Sigmoid colon (tissue), 4 donors: Measurements from ENCODE around the gene VWA5B1.

Experiments used
- CTCF ChIP-seq, 4 experiments: fragments of 450-650 bp in 3 of 4; fragments of 200-600 bp in 1 of 4; IDR thresholded peaks; one replicate each; pipeline ENCODE4 v1.5.1; 2016 to 2019; ENCODE audit warnings: antibody characterized with exemption in 4 of 4, mild to moderate bottlenecking in 3 of 4, moderate library complexity in 2 of 4
- POLR2AphosphoS5 ChIP-seq, 4 donors: sonication (generic); formaldehyde crosslinking; IDR thresholded peaks; one replicate each; pipeline ENCODE4 v1.6.1; 2017; ENCODE audit warnings: antibody characterized with exemption in 4 of 4

GRCh38 chr1:20386323-20387081 lies 95.8 kb downstream of the VWA5B1 start:
- TF ChIP-seq CTCF (IDR thresholded peaks at IDR 0.05), result no peak
- no peak for TF ChIP-seq POLR2AphosphoS5 (IDR thresholded peaks at IDR 0.05)
